ENCODE results near the gene OR2AJ1.

OR2AJ1 gene

DNA sequence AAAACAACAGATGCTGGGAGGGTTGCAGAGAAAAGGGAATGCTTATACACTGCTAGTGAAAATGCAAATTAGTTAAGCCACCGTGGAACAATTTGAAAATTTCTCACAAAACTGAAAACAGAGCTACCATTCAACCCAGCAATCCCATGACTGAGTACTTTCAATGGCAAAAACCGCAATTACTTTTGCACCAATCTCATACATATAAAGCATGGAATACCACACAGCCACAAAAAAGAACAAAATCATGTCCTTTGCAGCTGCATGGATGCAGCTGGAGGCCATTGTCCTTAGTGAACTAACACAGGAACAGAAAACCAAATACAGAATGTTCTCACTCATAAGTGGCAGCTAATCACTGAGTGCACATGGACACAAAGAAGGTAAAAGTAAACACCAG, 10.9 kb upstream of the OR2AJ1 start:
- TF ChIP-seq, protein P1, sequence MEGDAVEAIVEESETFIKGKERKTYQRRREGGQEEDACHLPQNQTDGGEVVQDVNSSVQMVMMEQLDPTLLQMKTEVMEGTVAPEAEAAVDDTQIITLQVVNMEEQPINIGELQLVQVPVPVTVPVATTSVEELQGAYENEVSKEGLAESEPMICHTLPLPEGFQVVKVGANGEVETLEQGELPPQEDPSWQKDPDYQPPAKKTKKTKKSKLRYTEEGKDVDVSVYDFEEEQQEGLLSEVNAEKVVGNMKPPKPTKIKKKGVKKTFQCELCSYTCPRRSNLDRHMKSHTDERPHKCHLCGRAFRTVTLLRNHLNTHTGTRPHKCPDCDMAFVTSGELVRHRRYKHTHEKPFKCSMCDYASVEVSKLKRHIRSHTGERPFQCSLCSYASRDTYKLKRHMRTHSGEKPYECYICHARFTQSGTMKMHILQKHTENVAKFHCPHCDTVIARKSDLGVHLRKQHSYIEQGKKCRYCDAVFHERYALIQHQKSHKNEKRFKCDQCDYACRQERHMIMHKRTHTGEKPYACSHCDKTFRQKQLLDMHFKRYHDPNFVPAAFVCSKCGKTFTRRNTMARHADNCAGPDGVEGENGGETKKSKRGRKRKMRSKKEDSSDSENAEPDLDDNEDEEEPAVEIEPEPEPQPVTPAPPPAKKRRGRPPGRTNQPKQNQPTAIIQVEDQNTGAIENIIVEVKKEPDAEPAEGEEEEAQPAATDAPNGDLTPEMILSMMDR (IDR thresholded peaks at IDR 0.05; ENCODE audit: borderline replicate concordance, extremely low read depth, low read length, poor library complexity, severe bottlenecking) = no peak
- no peak for TF ChIP-seq EZH2 (IDR thresholded peaks at IDR 0.05; ENCODE audit: borderline replicate concordance, low read depth, low read length, severe bottlenecking)
- Histone ChIP-seq H3K9ac (ENCODE audit: low read depth, low read length) (no peak overlapping the region), H3K79me2 (ENCODE audit: insufficient read depth, low read length) (no peaks in the 10 kb centered on the region), H3K4me2 (ENCODE audit: insufficient read depth, low read length) (no peak overlapping the region), H3K36me3 (ENCODE audit: insufficient read depth, low read length) (no peaks in the 10 kb centered on the region), H3K9me3 (ENCODE audit: insufficient read depth, low read length, severe bottlenecking) (no peaks in the 10 kb centered on the region), H3K27ac (ENCODE audit: low read length) (no peak overlapping the region), H3K4me1 (ENCODE audit: insufficient read depth, low read length) (no peaks in the 10 kb centered on the region), H4K20me1 (ENCODE audit: insufficient read depth, low read length) (no peaks in the 10 kb centered on the region), H3K27me3 (ENCODE audit: insufficient read depth, low read length, poor library complexity) (no peaks in the 10 kb centered on the region), H3K4me3 (ENCODE audit: low read depth in 1 of 2, low read length in 2 of 2) (no peak overlapping the region), H2AFZ (ENCODE audit: low read depth, low read length) (no peak overlapping the region)
- no peak for DNase-seq
- no peak for ATAC-seq (ENCODE audit: insufficient read depth, low read depth)

DNA sequence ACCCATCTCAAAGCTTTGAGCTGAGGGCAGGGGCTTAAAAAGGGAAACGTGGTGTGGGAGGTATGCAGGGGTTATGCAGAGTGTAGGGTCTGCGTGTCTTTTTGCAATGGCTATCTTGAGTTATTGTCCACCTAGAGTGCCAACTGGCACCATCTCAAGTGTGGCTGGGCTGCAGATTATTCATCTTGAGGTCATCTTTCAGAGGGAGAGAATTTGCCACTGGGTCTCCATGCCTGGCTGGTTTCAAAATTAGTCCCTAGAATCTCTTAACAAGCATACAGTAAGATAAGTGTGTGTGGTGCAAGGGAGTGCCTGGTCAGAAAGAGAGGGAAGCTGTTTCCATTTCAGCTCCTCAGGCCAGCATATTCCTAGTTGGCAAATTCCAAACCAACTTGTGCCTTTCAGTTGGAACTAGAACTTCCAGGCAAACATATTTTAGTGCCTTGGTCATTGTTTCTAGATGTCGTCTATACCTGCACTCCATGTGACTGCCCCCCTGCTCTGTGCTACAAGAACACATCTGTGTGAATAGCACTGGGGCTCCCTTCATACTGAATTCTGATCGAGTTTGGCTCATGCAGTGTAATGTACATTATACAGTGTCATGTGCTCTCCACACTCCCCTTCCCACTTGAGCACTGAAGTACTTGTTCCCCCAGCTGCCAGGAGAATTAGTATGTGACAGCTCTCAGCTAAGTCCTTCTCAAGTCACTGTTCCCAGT, 9.6 kb upstream of the OR2AJ1 start:
- Histone ChIP-seq H3K9me3 (ENCODE audit: insufficient read depth, low read length, severe bottlenecking) (no peaks in the 10 kb centered on the region), H3K4me1 (ENCODE audit: insufficient read depth, low read length) (no peaks in the 10 kb centered on the region), H4K20me1 (ENCODE audit: insufficient read depth, low read length) (no peaks in the 10 kb centered on the region), H2AFZ (ENCODE audit: low read depth, low read length) (no peak overlapping the region), H3K27me3 (ENCODE audit: insufficient read depth, low read length, poor library complexity) (no peaks in the 10 kb centered on the region), H3K27ac (ENCODE audit: low read length) (no peak overlapping the region), H3K9ac (ENCODE audit: low read depth, low read length) (no peak overlapping the region), H3K36me3 (ENCODE audit: insufficient read depth, low read length) (no peaks in the 10 kb centered on the region), H3K79me2 (ENCODE audit: insufficient read depth, low read length) (no peaks in the 10 kb centered on the region), H3K4me3 (ENCODE audit: low read depth in 1 of 2, low read length in 2 of 2) (no peak overlapping the region), H3K4me2 (ENCODE audit: insufficient read depth, low read length) (no peak overlapping the region)
- no peak for TF ChIP-seq EZH2 (IDR thresholded peaks at IDR 0.05; ENCODE audit: borderline replicate concordance, low read depth, low read length, severe bottlenecking)
- TF ChIP-seq, protein P1 (IDR thresholded peaks at IDR 0.05; ENCODE audit: borderline replicate concordance, extremely low read depth, low read length, poor library complexity, severe bottlenecking) = no peak
- DNase-seq (no peak), ATAC-seq (ENCODE audit: insufficient read depth, low read depth) (no peak)

DNA sequence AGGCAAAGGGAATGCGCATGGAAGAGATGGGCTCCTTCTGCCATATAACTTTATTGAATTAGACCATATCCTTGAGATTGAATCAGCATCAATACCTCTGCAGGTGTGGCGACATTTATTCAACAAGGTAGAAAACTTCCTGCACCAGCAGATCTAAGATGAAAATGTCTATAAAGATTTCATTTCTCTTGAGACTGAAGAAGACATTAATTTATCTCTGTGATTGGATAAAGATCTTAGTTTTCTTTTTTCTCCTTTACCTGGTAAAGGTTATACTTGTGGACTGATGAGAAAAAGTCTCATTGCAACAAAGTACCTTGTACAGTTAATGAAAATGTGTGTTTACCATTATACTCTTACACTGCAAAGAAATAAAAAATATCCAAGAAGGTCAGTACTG, 4.7 kb upstream of the OR2AJ1 start, which contains the start of gene OR2T8:
TSS of gene OR2T8 (plus strand) at position 301 of the 400 bp plus-strand sequence. CDS start 766 bp downstream, outside the sequence.
- Histone ChIP-seq H4K20me1 (ENCODE audit: insufficient read depth, low read length) (no peaks in the 10 kb centered on the region), H3K27ac (ENCODE audit: low read length) (no peak within 1 kb of the TSS), H3K9ac (ENCODE audit: low read depth, low read length) (no peak within 1 kb of the TSS), H3K4me3 (ENCODE audit: low read depth in 1 of 2, low read length in 2 of 2) (no peak within 1 kb of the TSS), H3K79me2 (ENCODE audit: insufficient read depth, low read length) (no peaks in the 10 kb centered on the region), H3K9me3 (ENCODE audit: insufficient read depth, low read length, severe bottlenecking) (no peaks in the 10 kb centered on the region), H3K4me1 (ENCODE audit: insufficient read depth, low read length) (no peaks in the 10 kb centered on the region), H2AFZ (ENCODE audit: low read depth, low read length) (no peak within 1 kb of the TSS), H3K36me3 (ENCODE audit: insufficient read depth, low read length) (no peaks in the 10 kb centered on the region), H3K27me3 (ENCODE audit: insufficient read depth, low read length, poor library complexity) (no peaks in the 10 kb centered on the region), H3K4me2 (ENCODE audit: insufficient read depth, low read length) (no peak within 1 kb of the TSS)
- TF ChIP-seq EZH2 (IDR thresholded peaks at IDR 0.05; ENCODE audit: borderline replicate concordance, low read depth, low read length, severe bottlenecking) = no peak
- TF ChIP-seq, protein P1 (IDR thresholded peaks at IDR 0.05; ENCODE audit: borderline replicate concordance, extremely low read depth, low read length, poor library complexity, severe bottlenecking) = no peak
- ATAC-seq (ENCODE audit: insufficient read depth, low read depth) (no peak), DNase-seq (no peak)

All from DND-41 (cell line).